Liver (tissue), 9 donors: Measurements from ENCODE around the gene PIK3R3. TPM values are rescaled to one million over a fixed set of nuclear protein-coding genes. Genes with fewer than 3 reads are reported as not detected.
A peak's percentile ranks its signal among the peaks of the same experiment; 100 is the strongest.

ENCODE experiments used
- DNase-seq: peaks from one replicate; pipeline ENCODE4 v3.0.0-alpha.2; 2017; ENCODE audit warnings: low spot score
- H3K27ac ChIP-seq, 2 donors: one replicate each; pipeline ENCODE4 v1.7.0; 2013; ENCODE audit warnings: inconsistent platforms in 2 of 2, low read length in 2 of 2, control low read depth in 1 of 2, low read depth in 1 of 2, mild to moderate bottlenecking in 1 of 2
- H3K27me3 ChIP-seq, 4 donors: one replicate each; pipeline versions ENCODE4 v1.6.1 to v1.7.0; 2013; ENCODE audit warnings: low read length in 3 of 4, inconsistent platforms in 1 of 4, mild to moderate bottlenecking in 1 of 4, moderate library complexity in 1 of 4; ENCODE audit not compliant: control insufficient read depth in 4 of 4, insufficient read depth in 4 of 4
- H3K36me3 ChIP-seq, 4 donors: one replicate each; pipeline versions ENCODE4 v1.6.1 to v1.7.0; 2013; ENCODE audit warnings: low read length in 3 of 4, mild to moderate bottlenecking in 3 of 4, low read depth in 1 of 4, moderate library complexity in 1 of 4; ENCODE audit not compliant: control insufficient read depth in 4 of 4, insufficient read depth in 3 of 4
- H3K4me1 ChIP-seq, 4 donors: one replicate each; pipeline versions ENCODE4 v1.6.1 to v1.7.0; 2013; ENCODE audit warnings: low read length in 3 of 4, mild to moderate bottlenecking in 3 of 4, moderate library complexity in 1 of 4; ENCODE audit not compliant: control insufficient read depth in 4 of 4, insufficient read depth in 4 of 4
- H3K4me3 ChIP-seq, 3 donors: one replicate each; pipeline versions ENCODE4 v1.6.1 to v1.7.0; 2013; ENCODE audit warnings: low read length in 3 of 3, control low read depth in 1 of 3, low read depth in 1 of 3, mild to moderate bottlenecking in 1 of 3
- H3K9ac ChIP-seq, 2 donors: one replicate each; pipeline ENCODE4 v1.7.0; 2013; ENCODE audit warnings: low read length in 2 of 2, mild to moderate bottlenecking in 2 of 2, moderate library complexity in 2 of 2, control low read depth in 1 of 2, low read depth in 1 of 2
- H3K9me3 ChIP-seq, 4 donors: one replicate each; pipeline versions ENCODE4 v1.6.1 to v1.7.0; 2013; ENCODE audit warnings: low read length in 3 of 4; ENCODE audit not compliant: control insufficient read depth in 4 of 4
- ATF3 ChIP-seq: IDR thresholded peaks from 2 replicates; pipeline ENCODE4 v1.6.1; 2016; ENCODE audit warnings: antibody characterized with exemption
- CTCF ChIP-seq: fragments of 150-350 bp; IDR thresholded peaks from 2 replicates; pipeline ENCODE4 v1.5.1; 2017; ENCODE audit warnings: improper control_type of control experiment, low read depth, low read length; ENCODE audit not compliant: missing input control
- FOXA2 ChIP-seq: IDR thresholded peaks from 2 replicates; pipeline ENCODE4 v1.6.1; 2016; ENCODE audit warnings: antibody characterized with exemption
- GABPA ChIP-seq, 2 donors: IDR thresholded peaks in 1 of 2; conservative IDR thresholded peaks in 1 of 2; 2 replicates each; pipeline ENCODE4 v1.6.1; 2016; ENCODE audit warnings: antibody characterized with exemption in 2 of 2, mild to moderate bottlenecking in 1 of 2, moderate library complexity in 1 of 2
- HNF4A ChIP-seq, 2 donors: conservative IDR thresholded peaks; 2 replicates each; pipeline ENCODE4 v1.6.1; 2016; ENCODE audit warnings: antibody characterized with exemption in 2 of 2, mild to moderate bottlenecking in 2 of 2
- MAX ChIP-seq: IDR thresholded peaks from 2 replicates; pipeline ENCODE4 v1.6.1; 2016; ENCODE audit warnings: antibody characterized with exemption
- RAD21 ChIP-seq, 2 donors: IDR thresholded peaks; 2 replicates each; pipeline ENCODE4 v1.6.1; 2016; ENCODE audit warnings: antibody characterized with exemption in 2 of 2, mild to moderate bottlenecking in 2 of 2
- RXRA ChIP-seq, 2 donors: IDR thresholded peaks; 2 replicates each; pipeline ENCODE4 v1.6.1; 2017 to 2018; ENCODE audit warnings: antibody characterized with exemption in 2 of 2, mild to moderate bottlenecking in 1 of 2
- TAF1 ChIP-seq: conservative IDR thresholded peaks from 2 replicates; pipeline ENCODE4 v1.6.1; 2016; ENCODE audit warnings: antibody characterized with exemption, mild to moderate bottlenecking
- YY1 ChIP-seq: IDR thresholded peaks from 2 replicates; pipeline ENCODE4 v1.6.1; 2016; ENCODE audit warnings: antibody characterized with exemption, mild to moderate bottlenecking
- ZBTB33 ChIP-seq: IDR thresholded peaks from 2 replicates; pipeline ENCODE4 v1.6.1; 2016; ENCODE audit warnings: antibody characterized with exemption
- WGBS: extraction: QIAGEN DNeasy Blood & Tissue Kit; methylation state at CpG from one replicate; pipeline ENCODE4 v1.1.7; 2013; 5-methylcytosine and 5-hydroxymethylcytosine counted together
- polyA plus RNA-seq, 2 donors: library from polyadenylated mRNA; stranded (reverse) in 1 of 2; unstranded in 1 of 2; fragments of 200-250 nt in 1 of 2; fragments of >200 nt in 1 of 2; fragmentation: Nextera tagmentation in 1 of 2; extraction: Ambion mirVana in 1 of 2; gene quantifications; one replicate each; pipeline versions ENCODE4 v1.2.1 to v1.2.3, GENCODE V29; 2013 to 2015
- total RNA-seq, 2 donors: library from RNA; depleted of rRNA; stranded (reverse); fragments of >200 nt; gene quantifications; one replicate each; pipeline ENCODE4 v1.2.3, GENCODE V29; 2014
- TF ChIP-seq, protein P1 (sequence below): IDR thresholded peaks from 2 replicates; pipeline ENCODE4 v1.6.1; 2016; ENCODE audit warnings: antibody characterized with exemption, mild to moderate bottlenecking
- donor health status: healthy.
- donor health status: healthy.
- donor health status: healthy.
- donor health status: healthy.
- donor health status: healthy.

Gene PIK3R3
- total and polyA plus RNA-seq, 4 donors: 1.5 to 4.6 (median 2.7) TPM

DNA sequence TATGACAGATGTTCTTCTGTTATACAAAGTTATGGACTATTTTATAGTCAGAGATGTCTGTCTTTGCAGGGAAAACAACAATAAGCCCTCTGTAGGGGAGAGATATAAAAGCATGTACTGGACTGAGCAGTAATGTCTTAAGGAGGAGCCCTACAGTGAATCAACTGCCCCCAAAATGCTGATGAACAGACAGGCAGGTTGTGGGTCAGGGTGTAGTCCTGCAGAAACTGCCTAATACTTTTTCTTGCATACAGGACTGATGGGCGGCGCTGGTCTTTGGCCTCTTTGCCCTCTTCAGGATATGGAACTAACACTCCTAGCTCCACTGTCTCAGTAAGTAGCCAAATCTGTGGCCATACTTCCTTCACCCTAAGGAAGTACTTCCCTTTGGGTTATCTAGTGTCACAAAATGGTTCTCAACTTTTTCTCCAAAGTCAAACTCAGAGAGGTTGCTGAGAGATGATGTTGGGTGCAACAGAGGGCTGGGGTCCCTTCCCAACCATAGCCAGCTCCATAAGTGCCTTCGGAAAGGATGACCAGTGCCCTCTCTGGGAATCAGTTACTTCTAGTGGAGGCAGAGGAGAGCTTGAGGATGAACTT is 129.8 kb downstream of the PIK3R3 start:
- peaks cover 0 to 6% (median 4%) of the 10 kb centered on the region in 4 donors for H3K36me3 ChIP-seq
- H3K9me3 ChIP-seq: no peaks in the 10 kb centered on the region
- H3K9ac ChIP-seq: no peak overlapping the region
- DNase-seq: no peak
- H3K27me3 ChIP-seq: no peaks in the 10 kb centered on the region
- WGBS: 91% methylated on average over 3 of the region's 3 CpGs
- TF ChIP-seq GABPA (IDR thresholded peaks at IDR 0.05 in 1 of 2, conservative IDR thresholded peaks at IDR 0.05 in 1 of 2) (no peak), TAF1 (no peak)
- H3K27ac ChIP-seq: no peak overlapping the region
- no peak overlapping the region for H3K4me3 ChIP-seq
- peaks cover 0 to 17% (median 16%) of the 10 kb centered on the region in 4 donors for H3K4me1 ChIP-seq

GRCh38 chr1:46001081-46001785 is 131.2 kb downstream of the PIK3R3 start:
- H3K27ac ChIP-seq: no peak overlapping the region
- WGBS: 89% methylated on average over 3 of the region's 3 CpGs
- no peak overlapping the region for H3K4me3 ChIP-seq
- peaks cover 0 to 17% (median 16%) of the 10 kb centered on the region in 4 donors for H3K4me1 ChIP-seq
- H3K36me3 ChIP-seq: peaks cover 0 to 2% (median 0%) of the 10 kb centered on the region in 4 donors
- H3K9me3 ChIP-seq: no peaks in the 10 kb centered on the region
- H3K9ac ChIP-seq: no peak overlapping the region
- H3K27me3 ChIP-seq: no peaks in the 10 kb centered on the region
- TF ChIP-seq MAX (no peak), RAD21 (IDR thresholded peaks at IDR 0.05) (peak in 1 of 2 donors; percentile 14)
- no peak for DNase-seq

DNA sequence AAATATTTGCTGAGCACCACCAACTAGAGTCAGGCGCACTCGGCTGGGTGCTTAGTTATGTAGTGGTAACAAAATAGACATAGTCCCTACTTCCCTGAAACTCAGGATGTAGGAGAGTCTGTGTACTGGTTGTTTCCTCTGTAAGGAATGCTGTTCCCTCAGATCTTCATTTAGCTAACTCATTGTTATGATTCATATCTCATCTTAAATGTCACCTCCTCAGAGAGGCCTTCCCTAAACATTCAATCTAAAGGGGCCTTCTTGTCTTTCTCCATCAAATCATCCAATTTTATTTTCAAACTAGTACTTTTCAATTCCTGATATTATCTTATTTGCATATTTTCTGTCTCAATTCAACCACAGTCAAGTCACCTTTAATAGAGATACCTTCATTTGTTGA is 132.9 kb downstream of the PIK3R3 start:
- H3K4me3 ChIP-seq: no peak overlapping the region
- no peaks in the 10 kb centered on the region for H3K9me3 ChIP-seq
- TF ChIP-seq ATF3 (no peak), CTCF (no peak), FOXA2 (no peak), RAD21 (IDR thresholded peaks at IDR 0.05) (no peak), HNF4A (conservative IDR thresholded peaks at IDR 0.05) (no peak), YY1 (no peak), ZBTB33 (no peak), RXRA (IDR thresholded peaks at IDR 0.05) (no peak)
- TF ChIP-seq, protein P1, sequence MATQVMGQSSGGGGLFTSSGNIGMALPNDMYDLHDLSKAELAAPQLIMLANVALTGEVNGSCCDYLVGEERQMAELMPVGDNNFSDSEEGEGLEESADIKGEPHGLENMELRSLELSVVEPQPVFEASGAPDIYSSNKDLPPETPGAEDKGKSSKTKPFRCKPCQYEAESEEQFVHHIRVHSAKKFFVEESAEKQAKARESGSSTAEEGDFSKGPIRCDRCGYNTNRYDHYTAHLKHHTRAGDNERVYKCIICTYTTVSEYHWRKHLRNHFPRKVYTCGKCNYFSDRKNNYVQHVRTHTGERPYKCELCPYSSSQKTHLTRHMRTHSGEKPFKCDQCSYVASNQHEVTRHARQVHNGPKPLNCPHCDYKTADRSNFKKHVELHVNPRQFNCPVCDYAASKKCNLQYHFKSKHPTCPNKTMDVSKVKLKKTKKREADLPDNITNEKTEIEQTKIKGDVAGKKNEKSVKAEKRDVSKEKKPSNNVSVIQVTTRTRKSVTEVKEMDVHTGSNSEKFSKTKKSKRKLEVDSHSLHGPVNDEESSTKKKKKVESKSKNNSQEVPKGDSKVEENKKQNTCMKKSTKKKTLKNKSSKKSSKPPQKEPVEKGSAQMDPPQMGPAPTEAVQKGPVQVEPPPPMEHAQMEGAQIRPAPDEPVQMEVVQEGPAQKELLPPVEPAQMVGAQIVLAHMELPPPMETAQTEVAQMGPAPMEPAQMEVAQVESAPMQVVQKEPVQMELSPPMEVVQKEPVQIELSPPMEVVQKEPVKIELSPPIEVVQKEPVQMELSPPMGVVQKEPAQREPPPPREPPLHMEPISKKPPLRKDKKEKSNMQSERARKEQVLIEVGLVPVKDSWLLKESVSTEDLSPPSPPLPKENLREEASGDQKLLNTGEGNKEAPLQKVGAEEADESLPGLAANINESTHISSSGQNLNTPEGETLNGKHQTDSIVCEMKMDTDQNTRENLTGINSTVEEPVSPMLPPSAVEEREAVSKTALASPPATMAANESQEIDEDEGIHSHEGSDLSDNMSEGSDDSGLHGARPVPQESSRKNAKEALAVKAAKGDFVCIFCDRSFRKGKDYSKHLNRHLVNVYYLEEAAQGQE: no peak
- peaks cover 0 to 2% (median 0%) of the 10 kb centered on the region in 4 donors for H3K36me3 ChIP-seq
- no peak overlapping the region for H3K27ac ChIP-seq
- H3K4me1 ChIP-seq: peaks cover 0 to 17% (median 11%) of the 10 kb centered on the region in 4 donors
- DNase-seq: no peak
- WGBS: 96% methylated on average over 2 of the region's 2 CpGs
- H3K9ac ChIP-seq: no peak overlapping the region
- H3K27me3 ChIP-seq: no peaks in the 10 kb centered on the region
